ENCODE data around the gene KNDC1.
"Not testable (repeated sequence)": the region's sequence is repeated elsewhere in the genome, so short reads cannot be mapped to it uniquely, and the experiment has no call there.

Gene KNDC1

DNA sequence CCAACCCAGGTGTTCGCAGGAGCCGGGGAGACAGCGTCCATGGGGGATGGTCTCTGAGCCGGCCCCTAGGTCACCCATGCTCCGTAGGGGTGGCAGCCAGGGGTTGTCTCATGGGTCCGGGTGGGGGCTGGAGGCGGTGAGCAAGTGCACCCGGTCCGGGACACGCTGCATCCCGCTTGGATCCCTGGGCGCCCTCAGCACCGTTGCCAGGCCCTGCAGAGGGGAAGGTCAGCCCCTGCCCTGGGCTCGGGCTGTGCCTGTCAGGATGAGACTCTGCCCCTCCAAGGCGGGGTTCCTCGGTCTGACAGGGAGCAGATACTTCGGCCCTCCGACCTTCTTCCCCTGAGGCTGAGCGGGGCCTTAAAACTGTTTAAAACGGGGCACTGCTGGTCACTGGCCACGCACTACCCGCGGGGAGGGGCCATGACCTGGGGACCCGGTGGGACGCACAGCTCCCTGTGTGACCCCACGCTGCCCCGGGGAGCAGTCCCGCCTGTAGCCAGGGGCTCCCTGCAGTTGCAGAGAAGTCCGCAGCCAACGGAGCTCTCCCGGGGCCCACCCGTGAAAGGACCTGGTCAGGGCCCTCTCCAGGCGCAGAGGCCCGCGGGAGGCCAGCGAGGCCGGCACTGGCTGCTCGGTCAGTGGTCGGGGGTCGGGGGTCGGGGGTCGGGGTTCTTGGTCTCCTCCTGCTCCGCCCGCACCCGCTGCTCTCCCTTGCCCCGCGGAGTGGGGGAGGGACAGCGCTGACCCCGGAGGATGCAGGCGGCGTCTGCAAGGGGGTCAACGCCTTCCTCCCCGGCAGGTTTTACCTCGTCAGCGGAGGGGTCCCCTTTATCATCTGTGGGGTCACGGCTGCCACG is 33.4 kb upstream of the KNDC1 start:
- DNase-seq (ENCODE audit: low read depth in 4 of 4, low spot score in 1 of 4) = no peak

- peak in 2 of 4 experiments; percentile 9 to 40 for DNase-seq (ENCODE audit: low read depth in 4 of 4, low spot score in 1 of 4)
Observed at GRCh38 chr10:133127291-133128125, 32.5 kb upstream of the KNDC1 start.

- no peak for DNase-seq (ENCODE audit: low read depth in 4 of 4, low spot score in 1 of 4)
Observed at GRCh38 chr10:133128126-133129070, 31.6 kb upstream of the KNDC1 start.

- no peak for DNase-seq (ENCODE audit: low read depth in 4 of 4, low spot score in 1 of 4)
Observed at GRCh38 chr10:133129071-133129858, 30.8 kb upstream of the KNDC1 start.

GRCh38 chr10:133129859-133130495 is 30.0 kb upstream of the KNDC1 start:
- no peak for DNase-seq (ENCODE audit: low read depth in 4 of 4, low spot score in 1 of 4)

- no peak for DNase-seq (ENCODE audit: low read depth in 4 of 4, low spot score in 1 of 4)
Observed at GRCh38 chr10:133130602-133131001, 29.4 kb upstream of the KNDC1 start.

- no peak for DNase-seq (ENCODE audit: low read depth in 4 of 4, low spot score in 1 of 4)
Observed at GRCh38 chr10:133131053-133131452, 29.0 kb upstream of the KNDC1 start.

DNA sequence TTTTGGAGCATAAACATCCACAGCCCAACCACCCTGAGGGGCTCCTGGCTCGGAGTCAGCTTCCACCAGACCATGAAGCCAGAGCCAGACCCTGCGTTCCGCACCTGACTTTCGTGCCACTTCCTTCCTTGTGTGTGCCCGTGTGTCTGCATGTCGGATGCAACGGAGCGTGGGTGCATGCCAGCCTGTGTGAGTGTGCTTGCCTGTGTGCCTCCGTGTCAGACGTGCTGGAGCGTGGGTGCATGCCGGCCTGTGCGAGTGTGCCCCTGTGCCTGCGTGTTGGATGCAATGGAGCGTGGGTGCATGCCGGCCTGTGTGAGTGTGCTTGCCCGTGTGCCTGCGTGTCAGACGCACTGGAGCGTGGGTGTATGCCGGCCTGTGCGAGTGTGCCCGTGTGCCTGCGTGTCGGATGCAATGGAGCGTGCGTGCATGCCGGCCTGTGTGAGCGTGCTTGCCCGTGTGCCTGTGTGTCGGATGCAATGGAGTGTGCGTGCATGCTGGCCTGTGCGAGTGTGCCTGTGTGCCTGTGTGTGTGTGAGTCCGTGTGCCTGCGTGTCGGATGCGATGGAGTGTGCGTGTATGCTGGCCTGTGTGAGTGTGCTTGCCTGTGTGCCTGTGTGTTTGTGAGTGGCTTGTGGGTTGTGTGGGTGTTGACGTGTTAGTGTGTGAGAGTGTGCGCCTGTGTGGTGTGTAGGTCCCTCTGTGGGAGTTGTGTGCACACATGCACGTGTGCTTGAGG is 28.1 kb upstream of the KNDC1 start:
- no peak for DNase-seq (ENCODE audit: low read depth in 4 of 4, low spot score in 1 of 4)

DNA sequence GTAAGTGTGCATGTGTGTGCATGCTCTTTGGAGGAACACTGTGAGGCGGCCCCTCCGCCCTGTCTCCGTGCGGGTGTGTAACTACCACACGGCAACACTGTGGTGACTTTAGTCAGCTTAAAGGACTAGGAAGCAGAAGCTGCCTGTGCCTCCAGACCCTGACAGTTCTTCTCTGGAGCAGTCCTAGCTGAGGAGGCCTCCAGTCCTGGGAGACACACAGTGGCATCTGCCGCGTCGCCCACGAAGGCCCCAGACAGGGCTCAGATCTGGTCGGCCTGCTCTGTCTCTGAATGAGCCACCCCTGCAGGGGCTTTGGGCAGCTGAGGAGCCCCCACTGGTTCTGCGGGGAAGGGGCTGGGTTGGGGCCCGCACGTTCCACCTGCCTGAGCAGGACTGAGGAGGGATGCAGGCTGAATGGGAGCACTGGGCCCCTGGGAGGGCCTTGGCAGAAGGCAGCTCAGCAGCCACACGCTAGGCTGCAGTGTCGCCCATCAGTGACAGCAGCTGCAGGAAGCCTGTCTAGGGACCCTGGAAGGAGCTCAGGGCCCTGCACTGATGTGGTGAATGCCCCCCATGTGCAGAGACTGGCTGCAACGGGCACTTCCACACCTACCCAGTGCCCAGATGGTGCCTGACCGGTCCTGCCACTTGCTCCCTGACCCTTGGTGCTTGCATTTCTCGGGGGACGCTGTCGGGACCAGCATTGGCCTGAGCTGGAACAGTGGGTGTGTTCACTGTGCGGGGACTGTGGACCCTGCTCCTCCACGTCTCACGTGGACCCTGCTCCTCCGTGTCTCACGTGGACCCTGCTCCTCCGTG is 27.3 kb upstream of the KNDC1 start:
- DNase-seq (ENCODE audit: low read depth in 4 of 4, low spot score in 1 of 4) = no peak

GRCh38 chr10:133133471-133134231 is 26.4 kb upstream of the KNDC1 start:
- DNase-seq (ENCODE audit: low read depth in 4 of 4, low spot score in 1 of 4) = no peak

DNA sequence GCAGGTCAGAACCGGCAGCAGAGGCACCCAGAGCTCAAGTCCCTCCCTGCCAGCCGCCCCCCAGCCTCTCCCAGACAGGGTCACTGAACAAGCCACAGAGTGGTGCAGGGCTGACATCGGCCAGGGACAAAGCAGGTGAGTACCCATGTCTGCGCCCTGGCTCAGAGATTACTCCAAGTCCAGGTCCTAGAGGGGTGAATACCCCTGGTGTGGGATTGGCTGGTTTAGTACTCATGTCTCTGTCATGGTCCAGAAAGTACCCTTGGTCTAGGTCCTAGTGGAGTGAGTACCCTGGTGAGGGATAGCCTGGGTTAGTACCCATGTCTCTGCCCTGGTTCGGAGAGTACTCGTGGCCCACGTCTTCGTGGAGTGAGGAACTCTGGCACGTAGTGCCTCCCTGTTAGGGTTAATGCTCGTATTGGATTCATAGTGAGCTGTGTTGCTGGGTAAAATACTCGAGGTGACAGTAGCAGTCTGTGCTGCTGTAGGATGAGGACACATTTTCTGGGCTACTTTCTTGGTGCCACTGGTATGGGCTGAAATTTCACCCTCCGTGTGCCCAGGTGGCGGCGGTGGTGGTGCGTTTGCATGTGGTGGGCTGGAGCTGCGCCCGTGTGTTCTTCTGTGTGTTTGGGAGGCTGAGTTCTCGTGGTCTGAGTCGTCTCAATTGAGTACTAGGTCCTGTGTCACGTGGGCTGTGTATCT is 25.5 kb upstream of the KNDC1 start:
- no peak for DNase-seq (ENCODE audit: low read depth in 4 of 4, low spot score in 1 of 4)

GRCh38 chr10:133135116-133135465 is 24.9 kb upstream of the KNDC1 start:
- no peak for DNase-seq (ENCODE audit: low read depth in 4 of 4, low spot score in 1 of 4)

- DNase-seq (ENCODE audit: low read depth in 4 of 4, low spot score in 1 of 4) = not testable (repeated sequence)
Observed at GRCh38 chr10:133137486-133138145, 22.4 kb upstream of the KNDC1 start.

GRCh38 chr10:133139551-133140065 is 20.4 kb upstream of the KNDC1 start:
- DNase-seq (ENCODE audit: low read depth in 4 of 4, low spot score in 1 of 4) = no peak

- no peak for DNase-seq (ENCODE audit: low read depth in 4 of 4, low spot score in 1 of 4)
Observed at GRCh38 chr10:133140417-133141143, 19.4 kb upstream of the KNDC1 start.

Data from stimulated activated CD4-positive, alpha-beta T cell treated with anti-CD3 and anti-CD28 coated beads, Interleukin-1b, Interleukin-23, amount 100 ng/mL, for 24 hours (primary cell).